CD4-positive, alpha-beta T cell (primary cell): Measurements from ENCODE around the gene NFIL3. TPM values are rescaled to one million over a fixed set of nuclear protein-coding genes. Genes with fewer than 3 reads are reported as not detected.

ENCODE experiments used
- ATAC-seq: fragments of 200-7000 bp; cut with Tn5 transposase; one replicate; pipeline ENCODE4 v1.10.0; 2022; ENCODE audit warnings: mild to moderate bottlenecking; ENCODE audit not compliant: poor library complexity
- CTCF ChIA-PET: fragments of 350-600 bp; sonication (Branson Sonifier 250); formaldehyde crosslinking; loops from one replicate; lab custom pipeline; 2021; ENCODE audit warnings: antibody characterized with exemption, inconsistent platforms; lab: Charles Lee
- POLR2A ChIA-PET: fragments of 350-600 bp; sonication (Branson Sonifier 250); formaldehyde crosslinking; loops from one replicate; lab custom pipeline; 2021; ENCODE audit warnings: antibody characterized with exemption, inconsistent platforms; lab: Charles Lee
- DNase-seq, 14 experiments: peaks; one replicate each; pipeline ENCODE4 v3.0.0-alpha.2; 2013 to 2020; ENCODE audit warnings: mixed read lengths in 2 of 14
- H3K27ac ChIP-seq, 2 donors: one replicate each; pipeline versions ENCODE4 v1.5.1 to v1.7.0; 2013; ENCODE audit warnings: low read length in 2 of 2, low read depth in 1 of 2, mild to moderate bottlenecking in 1 of 2
- H3K27me3 ChIP-seq, 2 experiments: 1 replicate in 1 of 2; 2 replicates in 1 of 2; pipeline versions ENCODE4 v1.6.1 to v1.7.0; 2013; ENCODE audit warnings: low read length in 2 of 2, control low read depth in 1 of 2, mild to moderate bottlenecking in 1 of 2, moderate library complexity in 1 of 2; ENCODE audit not compliant: insufficient read depth in 2 of 2, control insufficient read depth in 1 of 2
- H3K36me3 ChIP-seq: one replicate; pipeline ENCODE4 v1.6.1; 2013; ENCODE audit warnings: low read length, control low read depth; ENCODE audit not compliant: insufficient read depth
- H3K4me1 ChIP-seq: one replicate; pipeline ENCODE4 v1.6.1; 2013; ENCODE audit warnings: low read length, control low read depth; ENCODE audit not compliant: insufficient read depth
- H3K4me3 ChIP-seq: one replicate; pipeline ENCODE4 v1.5.1; 2013; ENCODE audit warnings: mild to moderate bottlenecking, low read length, moderate library complexity
- H3K9me3 ChIP-seq, 2 experiments: 1 replicate in 1 of 2; 2 replicates in 1 of 2; pipeline versions ENCODE4 v1.6.1 to v1.7.0; 2013; ENCODE audit warnings: low read length in 2 of 2, mild to moderate bottlenecking in 2 of 2, control low read depth in 1 of 2, moderate library complexity in 1 of 2; ENCODE audit not compliant: control insufficient read depth in 1 of 2, insufficient read depth in 1 of 2
- H3K27ac Mint-ChIP-seq: one replicate; pipeline ENCODE4 v1.8.0; 2020; ENCODE audit warnings: mixed read lengths
- H3K27me3 Mint-ChIP-seq: one replicate; pipeline ENCODE4 v1.8.0; 2021; ENCODE audit warnings: mixed read lengths
- H3K36me3 Mint-ChIP-seq: one replicate; pipeline ENCODE4 v1.8.0; 2021; ENCODE audit warnings: low read depth, mixed read lengths
- H3K4me1 Mint-ChIP-seq: one replicate; pipeline ENCODE4 v1.8.0; 2021; ENCODE audit warnings: low read depth, mixed read lengths
- H3K4me3 Mint-ChIP-seq: one replicate; pipeline ENCODE4 v1.8.0; 2020; ENCODE audit warnings: mild to moderate bottlenecking, mixed read lengths
- H3K9me3 Mint-ChIP-seq: one replicate; pipeline ENCODE4 v1.8.0; 2020; ENCODE audit warnings: mixed read lengths
- CTCF ChIP-seq: fragments of 200-600 bp; IDR thresholded peaks from one replicate; pipeline ENCODE4 v1.8.0; 2022; ENCODE audit warnings: antibody characterized with exemption, mild to moderate bottlenecking
- intact Hi-C, 2 experiments: fragments of 100-400 bp; cut with DNase I in 1 of 2; cut with micrococcal nuclease in 1 of 2; formaldehyde crosslinking; loops; one replicate each; pipeline versions ENCODE4 v1.15.1 to v1.9.0; 2023 to 2025; cut with DNase I, micrococcal nuclease
- total RNA-seq, 174 experiments: library from RNA in 2 of 174; stranded (reverse) in 2 of 174; gene quantifications; one replicate each; pipeline ENCODE4 v1.2.3 and lab custom pipeline; 2021 to 2026

Gene NFIL3
- total RNA-seq, 2 experiments from 2014 or later, result 31.0 to 32.4 TPM

DNA sequence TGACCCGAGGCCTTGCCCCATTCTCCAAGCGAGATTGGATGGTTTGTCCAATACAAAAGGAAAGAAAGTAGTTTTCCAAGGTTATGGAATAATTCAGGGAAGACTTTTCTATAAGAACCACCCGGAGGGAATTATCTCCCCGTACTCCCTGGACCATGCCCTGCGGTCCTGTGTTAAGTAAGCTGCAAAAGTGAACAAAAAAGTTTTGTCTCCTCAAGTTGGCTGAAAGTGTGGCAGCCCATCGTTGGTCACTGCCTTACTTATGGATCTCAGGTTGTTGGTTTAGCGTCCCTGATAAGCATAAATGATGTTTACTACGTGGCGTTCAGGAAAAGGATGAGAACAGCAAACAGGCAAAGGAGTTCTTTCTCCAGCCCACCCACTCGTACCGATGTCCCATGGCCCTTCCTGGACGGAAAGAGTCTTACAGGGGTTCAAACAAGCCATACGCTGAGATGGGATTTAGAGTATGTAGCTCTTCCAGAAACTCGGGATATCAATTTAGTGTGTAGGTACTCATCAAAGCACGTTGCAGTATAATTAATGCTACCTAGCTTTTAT is 61.5 kb downstream of the NFIL3 start:
- POLR2A ChIA-PET, result interaction anchor here (1.0 to 1.7 kb wide), 2 partner anchors 25 to 168 kb away, joined by 3 to 9 read pairs; no protein-coding TSS in a partner anchor
- Histone ChIP-seq H3K27me3 (no peaks in the 10 kb centered on the region), H3K4me1 (peaks cover 27% of the 10 kb centered on the region), H3K9me3 (peaks cover 0 to 9% of the 10 kb centered on the region in 2 experiments), H3K36me3 (peaks cover 2% of the 10 kb centered on the region), H3K4me3 (peak overlapping the region; percentile 67), H3K27ac (no peak overlapping the region)
- TF ChIP-seq CTCF, result no peak
- H3K27ac Mint-ChIP-seq, result peak overlapping the region; percentile 91
- no peaks in the 10 kb centered on the region for H3K27me3 Mint-ChIP-seq
- H3K4me1 Mint-ChIP-seq, result peaks cover 47% of the 10 kb centered on the region
- peaks cover 18% of the 10 kb centered on the region for H3K36me3 Mint-ChIP-seq
- CTCF ChIA-PET, result no interaction called here
- ATAC-seq, result no peak
- no peak for DNase-seq
- intact Hi-C loops, result loop anchor here (2.0 to 10.0 kb wide), 4 partner anchors 60 to 260 kb away; partner anchors contain the start of gene NFIL3 (in 1 of the 2)
- no peaks in the 10 kb centered on the region for H3K9me3 Mint-ChIP-seq
- peak overlapping the region; percentile 95 for H3K4me3 Mint-ChIP-seq

GRCh38 chr9:91361291-91362050 is 62.2 kb downstream of the NFIL3 start, which contains the start of gene AUH:
AUH (minus strand) TSS chr9:91361918; CDS start chr9:91361889, 29 bp downstream.
- peak within 1 kb of the TSS; percentile 67 for H3K4me3 ChIP-seq
- Mint-ChIP-seq H3K4me1 (peaks cover 51% of the 10 kb centered on the region), H3K4me3 (peak within 1 kb of the TSS; percentile 99), H3K27me3 (no peaks in the 10 kb centered on the region), H3K9me3 (no peaks in the 10 kb centered on the region), H3K27ac (peak within 1 kb of the TSS; percentile 91), H3K36me3 (peaks cover 25% of the 10 kb centered on the region)
- H3K36me3 ChIP-seq, result peaks cover 6% of the 10 kb centered on the region
- DNase-seq (peak; percentile 73 to 95 (median 82)), ATAC-seq (peak; percentile 96)
- ChIA-PET CTCF (no interaction called here), POLR2A (interaction anchor here (0.6 to 1.7 kb wide), 4 partner anchors 26 to 168 kb away, joined by 3 to 9 read pairs (median 4); partner anchors contain the start of gene NFIL3)
- H3K4me1 ChIP-seq, result peaks cover 27% of the 10 kb centered on the region
- intact Hi-C loops, result loop anchor here (2.0 to 10.0 kb wide), 4 partner anchors 61 to 259 kb away; partner anchors contain the start of gene NFIL3 (in 1 of the 2)
- H3K27me3 ChIP-seq, result no peaks in the 10 kb centered on the region
- peak within 1 kb of the TSS in 1 of 2 donors; percentile 58 for H3K27ac ChIP-seq
- H3K9me3 ChIP-seq, result peaks cover 0 to 9% of the 10 kb centered on the region in 2 experiments
- TF ChIP-seq CTCF, result no peak

DNA sequence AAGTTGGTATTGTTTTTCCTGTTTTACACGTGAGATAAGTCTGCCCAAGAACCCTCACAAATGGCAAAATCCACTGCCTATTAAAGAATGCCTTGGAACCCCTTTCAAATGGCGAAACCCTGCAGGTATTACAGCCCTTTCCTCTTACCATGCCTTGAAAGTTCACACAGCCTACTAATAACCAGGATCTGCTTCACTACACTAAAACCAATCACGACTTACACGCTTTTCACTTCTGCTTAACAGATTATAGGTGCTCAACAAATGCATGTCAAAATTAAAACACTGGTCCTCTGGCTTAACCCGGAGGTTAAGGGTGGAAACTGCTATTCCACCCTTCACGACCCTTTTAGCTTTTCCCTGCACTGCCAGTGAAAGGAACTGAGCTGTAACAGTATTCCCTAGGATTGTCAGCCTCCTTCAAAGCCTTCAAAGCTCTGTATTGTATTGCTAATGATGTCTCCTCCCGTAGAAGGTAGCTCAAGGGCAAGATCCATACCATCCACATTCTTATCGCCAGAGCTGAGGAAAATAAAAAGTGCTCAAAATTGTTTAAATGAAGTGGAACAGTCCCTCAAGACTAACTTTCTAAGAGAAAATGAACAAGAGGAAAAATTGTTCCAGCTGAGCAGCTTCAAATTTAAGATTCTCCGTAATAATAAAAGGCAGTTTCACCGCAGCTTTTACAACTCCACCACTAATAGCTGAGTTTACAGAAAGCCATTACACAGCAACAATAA is 62.9 kb downstream of the NFIL3 start:
- peaks cover 57% of the 10 kb centered on the region for H3K4me1 Mint-ChIP-seq
- intact Hi-C loops, result loop anchor here (5.0 to 10.0 kb wide), 3 partner anchors 62 to 258 kb away; partner anchors contain the start of gene NFIL3 (in 1 of the 2)

More for the DNA sequence above, 62.9 kb downstream of the NFIL3 start:
- H3K27ac ChIP-seq, result no peak overlapping the region
- Mint-ChIP-seq H3K27me3 (no peaks in the 10 kb centered on the region), H3K4me3 (peak overlapping the region; percentile 99), H3K36me3 (peaks cover 32% of the 10 kb centered on the region), H3K9me3 (no peaks in the 10 kb centered on the region), H3K27ac (peak overlapping the region; percentile 91)
- H3K4me3 ChIP-seq, result peak overlapping the region; percentile 67
- POLR2A ChIA-PET, result interaction anchor here (0.6 to 1.7 kb wide), 4 partner anchors 26 to 167 kb away, joined by 3 to 9 read pairs (median 4); partner anchors contain the start of gene NFIL3
- TF ChIP-seq CTCF, result no peak
- peaks cover 12% of the 10 kb centered on the region for H3K36me3 ChIP-seq
- DNase-seq (no peak), ATAC-seq (no peak)
- CTCF ChIA-PET, result no interaction called here
- peaks cover 0 to 9% of the 10 kb centered on the region in 2 experiments for H3K9me3 ChIP-seq
- peaks cover 27% of the 10 kb centered on the region for H3K4me1 ChIP-seq
- H3K27me3 ChIP-seq, result no peaks in the 10 kb centered on the region
